ENCODE measurements around the gene ZCCHC24.

- TF ChIP-seq, protein P1, sequence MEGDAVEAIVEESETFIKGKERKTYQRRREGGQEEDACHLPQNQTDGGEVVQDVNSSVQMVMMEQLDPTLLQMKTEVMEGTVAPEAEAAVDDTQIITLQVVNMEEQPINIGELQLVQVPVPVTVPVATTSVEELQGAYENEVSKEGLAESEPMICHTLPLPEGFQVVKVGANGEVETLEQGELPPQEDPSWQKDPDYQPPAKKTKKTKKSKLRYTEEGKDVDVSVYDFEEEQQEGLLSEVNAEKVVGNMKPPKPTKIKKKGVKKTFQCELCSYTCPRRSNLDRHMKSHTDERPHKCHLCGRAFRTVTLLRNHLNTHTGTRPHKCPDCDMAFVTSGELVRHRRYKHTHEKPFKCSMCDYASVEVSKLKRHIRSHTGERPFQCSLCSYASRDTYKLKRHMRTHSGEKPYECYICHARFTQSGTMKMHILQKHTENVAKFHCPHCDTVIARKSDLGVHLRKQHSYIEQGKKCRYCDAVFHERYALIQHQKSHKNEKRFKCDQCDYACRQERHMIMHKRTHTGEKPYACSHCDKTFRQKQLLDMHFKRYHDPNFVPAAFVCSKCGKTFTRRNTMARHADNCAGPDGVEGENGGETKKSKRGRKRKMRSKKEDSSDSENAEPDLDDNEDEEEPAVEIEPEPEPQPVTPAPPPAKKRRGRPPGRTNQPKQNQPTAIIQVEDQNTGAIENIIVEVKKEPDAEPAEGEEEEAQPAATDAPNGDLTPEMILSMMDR (IDR thresholded peaks at IDR 0.05): no peak
- TF ChIP-seq POLR2AphosphoS5 (IDR thresholded peaks at IDR 0.05; ENCODE audit: insufficient read depth in 1 of 2, low read depth in 1 of 2): no peak
- no peak for TF ChIP-seq POLR2A (IDR thresholded peaks at IDR 0.05)
Measured at GRCh38 chr10:79358811-79359210, 86.6 kb downstream of the ZCCHC24 start.
